K562 (cell line): ENCODE results near the gene CCDC85B. TPM values are rescaled to one million over a fixed set of nuclear protein-coding genes. Genes with fewer than 3 reads are reported as not detected.

Experiments used
- ATAC-seq: fragments of 200-7000 bp; cut with Tn5 transposase; 3 replicates; pipeline ENCODE4 v1.9.1; 2020; ENCODE audit warnings: moderate library complexity
- BruUV-seq: library from RNA; stranded (reverse); fragments of 400-500 nt; replicated peaks from 2 replicates; lab custom pipeline; 2021; lab: Mats Ljungman, UMichigan
- CTCF ChIA-PET: fragments of 300-600 bp; formaldehyde crosslinking; extraction: SDS; loops from one replicate; lab custom pipeline; 2021; ENCODE audit warnings: low intra/inter-chr PET ratio; lab: Yijun Ruan, JAX
- POLR2A ChIA-PET: fragments of 300-600, 350-650 bp; sonication (Branson Sonifier 250); formaldehyde crosslinking; extraction: SDS; loops from one replicate; lab custom pipeline; 2021; ENCODE audit warnings: antibody characterized with exemption, inconsistent platforms; lab: Yijun Ruan, JAX
- DNase-seq, 4 experiments: peaks; one replicate each; pipeline versions ENCODE4 v3.0.0 to v3.0.0-alpha.2; 2011 to 2018; ENCODE audit warnings: low spot score in 3 of 4, mixed read lengths in 3 of 4; ENCODE audit errors: extremely low read depth in 1 of 4
- FAIRE-seq: peaks from 2 replicates; lab custom pipeline; 2011; peaks lifted over from hg19 to GRCh38; lab: Jason Lieb, UNC
- H2AFZ ChIP-seq: 2 replicates; pipeline ENCODE4 v1.6.0; 2011; ENCODE audit warnings: low read depth, low read length, control low read depth, inconsistent platforms
- H3K27ac ChIP-seq: fragments of 200-600 bp; 3 replicates; pipeline ENCODE4 v1.8.0; 2011; ENCODE audit warnings: low read depth, mild to moderate bottlenecking, control low read depth, inconsistent platforms, low read length, moderate library complexity, mixed read lengths; ENCODE audit errors: extremely low read depth
- H3K27me3 ChIP-seq, 2 experiments: fragments of 300-600 bp in 1 of 2; 2 replicates in 1 of 2; 3 replicates in 1 of 2; pipeline versions ENCODE4 v1.6.0 to v1.8.0; 2011; ENCODE audit warnings: inconsistent platforms in 2 of 2, low read length in 2 of 2, mild to moderate bottlenecking in 1 of 2, mixed read lengths in 1 of 2, moderate library complexity in 1 of 2; ENCODE audit not compliant: control insufficient read depth in 2 of 2, insufficient read depth in 2 of 2
- H3K36me3 ChIP-seq: fragments of 300-600 bp; 3 replicates; pipeline ENCODE4 v1.8.0; 2011; ENCODE audit warnings: mild to moderate bottlenecking, low read length, inconsistent platforms; ENCODE audit not compliant: control insufficient read depth, insufficient read depth
- H3K4me1 ChIP-seq, 2 experiments: fragments of 200-600 bp in 1 of 2; replicated peaks in 1 of 2; 2 replicates in 1 of 2; 3 replicates in 1 of 2; pipeline versions ENCODE4 v1.5.1 to v1.8.0; 2011; ENCODE audit warnings: inconsistent platforms in 2 of 2, low read length in 2 of 2, mild to moderate bottlenecking in 1 of 2, mixed read lengths in 1 of 2, moderate library complexity in 1 of 2; ENCODE audit not compliant: control insufficient read depth in 2 of 2, insufficient read depth in 2 of 2
- H3K4me2 ChIP-seq: 2 replicates; pipeline ENCODE4 v1.6.1; 2011; ENCODE audit warnings: low read length, control low read depth, inconsistent platforms, mixed read lengths; ENCODE audit not compliant: insufficient read depth
- H3K4me3 ChIP-seq: fragments of 200-600 bp; sonication (generic), shearing (Covaris generic); 2 replicates; pipeline ENCODE4 v1.5.1; 2016; ENCODE audit warnings: control low read depth, inconsistent platforms
- H3K79me2 ChIP-seq: fragments of 200-600 bp; 3 replicates; pipeline ENCODE4 v1.8.0; 2011; ENCODE audit warnings: low read length, inconsistent platforms; ENCODE audit not compliant: control insufficient read depth, insufficient read depth
- H3K9ac ChIP-seq, 2 experiments: 2 replicates each; pipeline versions ENCODE4 v1.6.0 to v1.6.1; 2011; ENCODE audit warnings: low read depth in 2 of 2, low read length in 2 of 2, control low read depth in 1 of 2, inconsistent platforms in 1 of 2, mild to moderate bottlenecking in 1 of 2, mixed read lengths in 1 of 2; ENCODE audit not compliant: insufficient read depth in 1 of 2
- H3K9me1 ChIP-seq: one replicate; pipeline ENCODE4 v1.6.0; 2011; ENCODE audit warnings: inconsistent platforms, mild to moderate bottlenecking, low read length, moderate library complexity; ENCODE audit not compliant: control insufficient read depth, insufficient read depth
- H3K9me3 ChIP-seq: replicated peaks from 2 replicates; pipeline ENCODE4 v1.5.1; 2011; ENCODE audit warnings: low read depth, low read length, inconsistent platforms; ENCODE audit not compliant: control insufficient read depth, insufficient read depth
- H4K20me1 ChIP-seq: replicated peaks from 2 replicates; pipeline ENCODE4 v1.6.1; 2011; ENCODE audit warnings: low read length, inconsistent platforms, mixed read lengths; ENCODE audit not compliant: control insufficient read depth, insufficient read depth
- CHD1 ChIP-seq: fragments of 200-600 bp; sonication (generic); IDR thresholded peaks from one replicate; pipeline ENCODE4 v1.6.1; 2012; ENCODE audit warnings: mild to moderate bottlenecking, moderate library complexity, low read length, inconsistent platforms
- CREB3 ChIP-seq: fragments of 450-650 bp; conservative IDR thresholded peaks from 2 replicates; pipeline ENCODE4 v1.6.1; 2016; ENCODE audit warnings: missing genetic modification characterization, low read depth, mild to moderate bottlenecking, missing compliant biosample characterization, moderate library complexity
- EP300 ChIP-seq: IDR thresholded peaks from 2 replicates; pipeline ENCODE4 v1.6.1; 2012; ENCODE audit warnings: low read length, improper control_type of control experiment
- MAFF ChIP-seq: IDR thresholded peaks from 2 replicates; pipeline ENCODE4 v1.6.1; 2012; ENCODE audit warnings: low read length, improper control_type of control experiment
- NCOA2 ChIP-seq, 2 experiments: fragments of 450-650 bp; IDR thresholded peaks; 2 replicates each; pipeline ENCODE4 v1.6.1; 2018; ENCODE audit warnings: mild to moderate bottlenecking in 2 of 2, moderate library complexity in 1 of 2; ENCODE audit not compliant: partially characterized antibody in 2 of 2
- NONO ChIP-seq, 2 experiments: fragments of 200-400 bp in 1 of 2; fragments of 450-650 bp in 1 of 2; formaldehyde crosslinking in 1 of 2; IDR thresholded peaks; 2 replicates each; pipeline ENCODE4 v1.6.1; 2017; ENCODE audit warnings: low read depth in 2 of 2, mild to moderate bottlenecking in 2 of 2, moderate library complexity in 2 of 2, low read length in 1 of 2
- NRF1 ChIP-seq, 2 experiments: fragments of 450-650 bp; IDR thresholded peaks in 1 of 2; conservative IDR thresholded peaks in 1 of 2; 2 replicates each; pipeline ENCODE4 v1.6.1; 2014; ENCODE audit warnings: mild to moderate bottlenecking in 2 of 2
- POLR2H ChIP-seq: IDR thresholded peaks from 2 replicates; pipeline ENCODE4 v1.6.1; 2016; ENCODE audit warnings: missing genetic modification characterization, low read depth, mild to moderate bottlenecking, control low read depth, missing compliant biosample characterization, moderate library complexity
- PPARD ChIP-seq: fragments of 250-450 bp; sonication (Bioruptor Pico); IDR thresholded peaks from 2 replicates; pipeline ENCODE4 v1.8.0; 2022; ENCODE audit warnings: inconsistent platforms, mild to moderate bottlenecking, moderate library complexity
- PRMT5 ChIP-seq: sonication (generic); formaldehyde crosslinking; IDR thresholded peaks from 2 replicates; pipeline ENCODE4 v1.5.0; 2020; ENCODE audit warnings: missing genetic modification reagents
- RCOR1 ChIP-seq, 2 experiments: IDR thresholded peaks; 2 replicates each; pipeline ENCODE4 v1.6.1; 2012; ENCODE audit warnings: low read depth in 2 of 2, low read length in 2 of 2, borderline replicate concordance in 1 of 2, improper control_type of control experiment in 1 of 2
- SMAD2 ChIP-seq: fragments of 150-350 bp; IDR thresholded peaks from 2 replicates; pipeline ENCODE4 v1.6.1; 2014; ENCODE audit warnings: low read depth, mild to moderate bottlenecking, low read length
- ZNF75A ChIP-seq: fragments of 450-650 bp; formaldehyde crosslinking; IDR thresholded peaks from 2 replicates; pipeline ENCODE4 v1.4.0; 2020; ENCODE audit warnings: mild to moderate bottlenecking
- WGBS: fragments of 100-300 bp; shearing (Covaris generic); methylation state at CpG from one replicate; pipeline ENCODE4 v1.1.6; 2016; ENCODE audit warnings: low coverage, mixed read lengths; ENCODE audit not compliant: insufficient coverage; ENCODE audit errors: missing lambda C conversion rate; 5-methylcytosine and 5-hydroxymethylcytosine counted together
- in situ Hi-C: fragments of 300-500 bp; cut with MboI; formaldehyde crosslinking; loops from 4 replicates; pipeline ENCODE4 v1.15.0; 2018; ENCODE audit warnings: inconsistent platforms, mixed read lengths
- intact Hi-C: fragments of 100-400 bp; cut with micrococcal nuclease; formaldehyde crosslinking; loops from 2 replicates; pipeline ENCODE4 v1.14.2; 2022
- polyA plus RNA-seq, 8 experiments: library from polyadenylated mRNA; depleted of rRNA in 4 of 8; stranded (reverse) in 5 of 8; unstranded in 3 of 8; fragments of >200 nt; fragmentation: Nextera tagmentation in 2 of 8; fragmentation: Illumina TruSeq in 1 of 8; extraction: Ambion mirVana in 2 of 8; extraction: Trizol in 1 of 8; gene quantifications; 2 replicates each; pipeline versions ENCODE4 v1.2.1 to v1.2.3, GENCODE V29; 2011 to 2014; ENCODE audit warnings: inconsistent platforms in 1 of 8, missing spikeins in 1 of 8
- total RNA-seq, 7 experiments: library from RNA; depleted of rRNA in 6 of 7; stranded (reverse); fragments of >200 nt in 6 of 7; fragmentation: Illumina TruSeq in 2 of 7; extraction: Trizol in 2 of 7; gene quantifications; 2 replicates each; pipeline versions ENCODE4 v1.2.1 to v1.2.3, GENCODE V29; 2011 to 2021; ENCODE audit warnings: low replicate concordance in 1 of 7
- TF ChIP-seq, protein P1 (sequence below): sonication (generic); formaldehyde crosslinking; IDR thresholded peaks from 2 replicates; pipeline ENCODE4 v1.8.0; 2022; ENCODE audit warnings: mild to moderate bottlenecking, missing genetic modification reagents
- TF ChIP-seq, protein P2 (sequence below): fragments of 250-450 bp; sonication (Bioruptor Pico); IDR thresholded peaks from 2 replicates; pipeline ENCODE4 v1.8.0; 2022; ENCODE audit warnings: moderate library complexity, mild to moderate bottlenecking, inconsistent platforms
- TF ChIP-seq, protein P3 (sequence below), 2 experiments: fragments of 250-450 bp in 1 of 2; fragments of 450-650 bp in 1 of 2; sonication (Bioruptor Pico) in 1 of 2; IDR thresholded peaks; 2 replicates each; pipeline versions ENCODE4 v1.6.1 to v1.8.0; 2016 to 2021; ENCODE audit warnings: mild to moderate bottlenecking in 2 of 2, moderate library complexity in 2 of 2, missing compliant biosample characterization in 1 of 2, missing genetic modification characterization in 1 of 2

Gene CCDC85B
- total and polyA plus RNA-seq, 9 of the 15 experiments (the other 6 are each of a cell fraction or from before 2014, with no cell fraction given), result 0.14 to 138 (median 6.2) TPM

GRCh38 chr11:65898656-65899355, 8.3 kb downstream of the CCDC85B start:
- Histone ChIP-seq H4K20me1 (peaks cover 21% of the 10 kb centered on the region), H3K27ac (peak overlapping the region; percentile 100), H3K9me3 (no peaks in the 10 kb centered on the region), H3K27me3 (no peaks in the 10 kb centered on the region), H3K9me1 (no peaks in the 10 kb centered on the region), H2AFZ (peak overlapping the region; percentile 58; the same call in 1 of the 2 replicates), H3K36me3 (peaks cover 52% of the 10 kb centered on the region), H3K79me2 (peaks cover 60% of the 10 kb centered on the region), H3K4me2 (peak overlapping the region; percentile 99), H3K9ac (peak overlapping the region; percentile 100), H3K4me1 (peaks cover 46 to 74% of the 10 kb centered on the region in 2 experiments), H3K4me3 (peak overlapping the region; percentile 89)
- DNase-seq (no peak), ATAC-seq (no peak), FAIRE-seq (no peak)
- ChIA-PET CTCF (interaction anchor here (0.6 kb wide), 2 partner anchors 11 to 124 kb away, joined by 3 to 5 read pairs; partner anchors contain the start of gene FIBP), POLR2A (interaction anchor here (0.5 to 8.0 kb wide), 25 partner anchors 8 to 557 kb away, joined by 3 to 136 read pairs (median 4); partner anchors contain the start of genes C11orf68, CCDC85B, CFL1 and FIBP)
- no TSS peak for BruUV-seq
- in situ Hi-C loops, result no loop called here
- WGBS, result 1% methylated on average over 28 of the region's 28 CpGs
- intact Hi-C loops, result no loop called here
- TF ChIP-seq CREB3 (tag) (no peak), NCOA2 (IDR thresholded peaks at IDR 0.05; ENCODE audit: partially characterized antibody in 2 of 2) (no peak), CHD1 (peak; percentile 80), NONO (IDR thresholded peaks at IDR 0.05; ENCODE audit: low read depth in 2 of 2, low read length in 1 of 2) (0 out of 4 replicates have a peak, but pooled peaks of 1 of the 2 experiments have one; percentile 12), PPARD (CRISPR knock-in tag) (no peak), SMAD2 (no peak), PRMT5 (no peak), ZNF75A (CRISPR knock-in tag) (peak; percentile 65; the same call in 1 of the 2 replicates), EP300 (0 out of 2 replicates have a peak, but pooled peaks have one; percentile 43), RCOR1 (IDR thresholded peaks at IDR 0.05; ENCODE audit: borderline replicate concordance in 1 of 2, low read depth in 2 of 2, low read length in 2 of 2) (peak in 1 of 2 experiments; percentile 31; a peak in 1 of 4 replicates), NRF1 (conservative IDR thresholded peaks at IDR 0.05 in 1 of 2, IDR thresholded peaks at IDR 0.05 in 1 of 2) (peak in 1 of 2 experiments; percentile 26; a peak in 1 of 4 replicates), MAFF (no peak), POLR2H (tag) (0 out of 2 replicates have a peak, but pooled peaks have one; percentile 8)
- TF ChIP-seq, protein P1, sequence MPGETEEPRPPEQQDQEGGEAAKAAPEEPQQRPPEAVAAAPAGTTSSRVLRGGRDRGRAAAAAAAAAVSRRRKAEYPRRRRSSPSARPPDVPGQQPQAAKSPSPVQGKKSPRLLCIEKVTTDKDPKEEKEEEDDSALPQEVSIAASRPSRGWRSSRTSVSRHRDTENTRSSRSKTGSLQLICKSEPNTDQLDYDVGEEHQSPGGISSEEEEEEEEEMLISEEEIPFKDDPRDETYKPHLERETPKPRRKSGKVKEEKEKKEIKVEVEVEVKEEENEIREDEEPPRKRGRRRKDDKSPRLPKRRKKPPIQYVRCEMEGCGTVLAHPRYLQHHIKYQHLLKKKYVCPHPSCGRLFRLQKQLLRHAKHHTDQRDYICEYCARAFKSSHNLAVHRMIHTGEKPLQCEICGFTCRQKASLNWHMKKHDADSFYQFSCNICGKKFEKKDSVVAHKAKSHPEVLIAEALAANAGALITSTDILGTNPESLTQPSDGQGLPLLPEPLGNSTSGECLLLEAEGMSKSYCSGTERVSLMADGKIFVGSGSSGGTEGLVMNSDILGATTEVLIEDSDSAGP (CRISPR knock-in tag), result 0 out of 2 replicates have a peak, but pooled peaks have one; percentile 7
- TF ChIP-seq, protein P2, sequence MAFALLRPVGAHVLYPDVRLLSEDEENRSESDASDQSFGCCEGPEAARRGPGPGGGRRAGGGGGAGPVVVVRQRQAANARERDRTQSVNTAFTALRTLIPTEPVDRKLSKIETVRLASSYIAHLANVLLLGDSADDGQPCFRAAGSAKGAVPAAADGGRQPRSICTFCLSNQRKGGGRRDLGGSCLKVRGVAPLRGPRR (CRISPR knock-in tag), result no peak
- TF ChIP-seq, protein P3, sequence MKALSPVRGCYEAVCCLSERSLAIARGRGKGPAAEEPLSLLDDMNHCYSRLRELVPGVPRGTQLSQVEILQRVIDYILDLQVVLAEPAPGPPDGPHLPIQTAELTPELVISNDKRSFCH (CRISPR knock-in tag; IDR thresholded peaks at IDR 0.05), result no peak
- TF ChIP-seq, protein P3 (tag; IDR thresholded peaks at IDR 0.05), result no peak
